SU-DHL-6 (cell line): Measurements from ENCODE around the gene RPL3.

ENCODE experiments used
- H2AFZ ChIP-seq: fragments of 200-600 bp; sonication (generic); 2 replicates; pipeline ENCODE4 v1.6.1; 2014; ENCODE audit warnings: low read depth, mild to moderate bottlenecking, moderate library complexity, mixed read lengths, antibody characterized with exemption, low read length; ENCODE audit not compliant: severe bottlenecking
- H3F3A ChIP-seq: fragments of 200-600 bp; shearing (Covaris generic); 2 replicates; pipeline ENCODE4 v1.6.0; 2016; ENCODE audit warnings: antibody characterized with exemption, mild to moderate bottlenecking; ENCODE audit not compliant: insufficient read depth
- H3K27ac ChIP-seq: fragments of 200-600 bp; sonication (generic); 2 replicates; pipeline ENCODE4 v1.5.1; 2016; ENCODE audit warnings: low read depth, mild to moderate bottlenecking, low read length, moderate library complexity, mixed read lengths
- H3K27me3 ChIP-seq: fragments of 200-600 bp; sonication (generic), shearing (Covaris generic); 2 replicates; pipeline ENCODE4 v1.6.0; 2014; ENCODE audit warnings: mild to moderate bottlenecking, low read length
- H3K36me3 ChIP-seq: fragments of 200-600 bp; sonication (generic); 2 replicates; pipeline ENCODE4 v1.6.1; 2014; ENCODE audit warnings: mild to moderate bottlenecking, low read length, mixed read lengths
- H3K4me2 ChIP-seq: fragments of 300-600, 200-600 bp; shearing (Covaris generic), sonication (generic); 2 replicates; pipeline ENCODE4 v1.6.0; 2014; ENCODE audit warnings: low read length, low read depth, mild to moderate bottlenecking; ENCODE audit not compliant: poor library complexity, severe bottlenecking
- H3K4me3 ChIP-seq: fragments of 200-600 bp; sonication (generic); 2 replicates; pipeline ENCODE4 v1.5.1; 2014; ENCODE audit warnings: antibody characterized with exemption, low read length, mild to moderate bottlenecking, mixed read lengths; ENCODE audit not compliant: insufficient read depth, poor library complexity, severe bottlenecking
- H3K79me2 ChIP-seq: fragments of 200-600 bp; sonication (generic); 2 replicates; pipeline ENCODE4 v1.6.1; 2014; ENCODE audit warnings: mild to moderate bottlenecking, low read length, moderate library complexity; ENCODE audit not compliant: insufficient read depth
- H3K9ac ChIP-seq: fragments of 200-600 bp; sonication (generic); 2 replicates; pipeline ENCODE4 v1.7.0; 2014; ENCODE audit warnings: mild to moderate bottlenecking, low read length
- H3K9me2 ChIP-seq: fragments of 200-600 bp; sonication (generic); replicated peaks from 2 replicates; pipeline ENCODE4 v1.6.1; 2014; ENCODE audit warnings: low read length; ENCODE audit not compliant: insufficient read depth
- H3K9me3 ChIP-seq: fragments of 200-600 bp; sonication (generic); 2 replicates; pipeline ENCODE4 v1.6.1; 2014; ENCODE audit warnings: low read length, mixed read lengths; ENCODE audit not compliant: insufficient read depth
- H4K20me1 ChIP-seq: fragments of 200-600 bp; sonication (generic); 2 replicates; pipeline ENCODE4 v1.6.1; 2014; ENCODE audit warnings: low read depth, mild to moderate bottlenecking, antibody characterized with exemption, low read length, moderate library complexity, mixed read lengths
- EZH2phosphoT487 ChIP-seq: fragments of 200-600 bp; sonication (generic), shearing (Covaris generic); conservative IDR thresholded peaks from 2 replicates; pipeline ENCODE4 v1.6.1; 2018; ENCODE audit warnings: mild to moderate bottlenecking, antibody characterized with exemption, low read length, moderate library complexity, mixed read lengths
- TF ChIP-seq, protein P1 (sequence below): fragments of 200-600 bp; sonication (generic); IDR thresholded peaks from one replicate; pipeline ENCODE4 v1.5.1; 2017; ENCODE audit warnings: antibody characterized with exemption, mild to moderate bottlenecking, low read length, moderate library complexity; ENCODE audit not compliant: insufficient read depth, poor library complexity, severe bottlenecking

Gene RPL3

DNA sequence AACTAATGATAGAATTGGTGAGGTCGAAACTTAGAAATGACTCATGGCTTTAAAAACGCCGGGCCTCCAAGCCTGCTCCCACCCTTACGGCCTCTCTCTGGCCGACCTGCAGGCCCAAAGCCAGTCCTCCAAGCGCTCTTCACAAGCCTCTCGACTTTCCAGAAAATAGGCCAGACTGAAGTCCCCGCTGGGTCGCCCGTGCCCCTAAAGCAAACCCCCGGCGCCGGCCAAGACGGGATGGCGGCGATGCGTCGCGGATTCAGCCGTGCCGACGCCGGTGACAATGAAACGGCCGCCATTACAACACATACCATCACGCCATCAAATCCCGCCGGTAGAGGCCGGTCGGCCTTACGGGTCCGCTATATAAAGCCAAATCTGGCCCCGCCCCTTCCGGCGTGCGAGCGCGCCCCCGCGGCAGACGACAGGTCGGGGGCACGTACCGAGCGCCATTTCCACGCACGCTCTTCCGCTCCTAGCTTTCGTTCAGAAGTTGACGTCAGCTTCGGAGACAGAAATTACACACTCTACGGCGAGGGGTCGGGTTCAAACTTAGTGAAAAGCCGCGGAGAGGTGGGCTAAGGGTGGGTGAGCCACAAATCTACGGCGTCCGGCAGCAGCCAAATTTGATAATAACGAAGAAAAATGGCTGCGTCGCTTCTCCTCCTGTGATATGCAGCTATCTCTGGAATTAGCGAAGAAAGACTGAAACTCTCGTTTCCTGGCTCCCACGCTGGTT, at the start of gene RPL3:
Gene RPL3 (minus strand): TSS at position 340 of the 739 bp plus-strand sequence. CDS start 26 bp downstream, at position 314.
- H3K9me3 ChIP-seq = no peaks in the 10 kb centered on the region
- H3K4me2 ChIP-seq = peak within 1 kb of the TSS; percentile 92
- H3K27ac ChIP-seq = peak within 1 kb of the TSS; percentile 80
- peak within 1 kb of the TSS; percentile 81 for H2AFZ ChIP-seq
- TF ChIP-seq, protein P1, sequence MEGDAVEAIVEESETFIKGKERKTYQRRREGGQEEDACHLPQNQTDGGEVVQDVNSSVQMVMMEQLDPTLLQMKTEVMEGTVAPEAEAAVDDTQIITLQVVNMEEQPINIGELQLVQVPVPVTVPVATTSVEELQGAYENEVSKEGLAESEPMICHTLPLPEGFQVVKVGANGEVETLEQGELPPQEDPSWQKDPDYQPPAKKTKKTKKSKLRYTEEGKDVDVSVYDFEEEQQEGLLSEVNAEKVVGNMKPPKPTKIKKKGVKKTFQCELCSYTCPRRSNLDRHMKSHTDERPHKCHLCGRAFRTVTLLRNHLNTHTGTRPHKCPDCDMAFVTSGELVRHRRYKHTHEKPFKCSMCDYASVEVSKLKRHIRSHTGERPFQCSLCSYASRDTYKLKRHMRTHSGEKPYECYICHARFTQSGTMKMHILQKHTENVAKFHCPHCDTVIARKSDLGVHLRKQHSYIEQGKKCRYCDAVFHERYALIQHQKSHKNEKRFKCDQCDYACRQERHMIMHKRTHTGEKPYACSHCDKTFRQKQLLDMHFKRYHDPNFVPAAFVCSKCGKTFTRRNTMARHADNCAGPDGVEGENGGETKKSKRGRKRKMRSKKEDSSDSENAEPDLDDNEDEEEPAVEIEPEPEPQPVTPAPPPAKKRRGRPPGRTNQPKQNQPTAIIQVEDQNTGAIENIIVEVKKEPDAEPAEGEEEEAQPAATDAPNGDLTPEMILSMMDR = no peak
- no peak for TF ChIP-seq EZH2phosphoT487
- H3K9me2 ChIP-seq = no peaks in the 10 kb centered on the region
- peaks cover 30% of the 10 kb centered on the region for H3K79me2 ChIP-seq
- no peaks in the 10 kb centered on the region for H3K27me3 ChIP-seq
- H3K36me3 ChIP-seq = peaks cover 34% of the 10 kb centered on the region
- peak within 1 kb of the TSS; percentile 96 for H3K4me3 ChIP-seq
- H3F3A ChIP-seq = peaks cover 49% of the 10 kb centered on the region
- H3K9ac ChIP-seq = peak within 1 kb of the TSS; percentile 88
- peaks cover 26% of the 10 kb centered on the region for H4K20me1 ChIP-seq

DNA sequence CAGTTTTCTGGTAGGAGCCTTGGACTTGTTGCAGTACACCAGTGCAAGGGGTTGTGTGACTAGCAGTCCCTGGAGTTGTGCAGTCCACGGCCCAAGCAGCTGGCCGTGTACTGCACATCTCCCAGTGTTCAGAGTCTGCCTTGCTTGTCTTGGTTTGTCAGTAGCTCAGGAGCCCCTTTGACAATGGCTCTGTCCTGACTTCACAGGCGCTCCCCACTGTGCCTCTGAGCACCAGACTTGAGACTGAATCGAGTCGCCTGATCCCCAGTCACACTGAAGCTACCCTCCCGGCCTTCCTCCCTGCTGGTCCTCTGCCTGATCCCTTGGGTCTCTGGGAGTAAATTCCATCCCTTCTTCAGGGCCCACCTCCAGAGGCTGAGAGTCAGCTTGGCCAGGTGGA, 49.8 kb upstream of the RPL3 start:
- Histone ChIP-seq H3K27me3 (no peaks in the 10 kb centered on the region), H2AFZ (no peak overlapping the region), H3K9ac (no peak overlapping the region), H3K9me3 (no peaks in the 10 kb centered on the region), H3K4me2 (no peak overlapping the region), H3K36me3 (no peaks in the 10 kb centered on the region), H3K27ac (no peak overlapping the region), H3K4me3 (no peak overlapping the region), H3K9me2 (no peaks in the 10 kb centered on the region), H4K20me1 (no peaks in the 10 kb centered on the region), H3K79me2 (no peaks in the 10 kb centered on the region), H3F3A (no peaks in the 10 kb centered on the region)
- TF ChIP-seq EZH2phosphoT487 = no peak
- TF ChIP-seq, protein P1 = no peak

DNA sequence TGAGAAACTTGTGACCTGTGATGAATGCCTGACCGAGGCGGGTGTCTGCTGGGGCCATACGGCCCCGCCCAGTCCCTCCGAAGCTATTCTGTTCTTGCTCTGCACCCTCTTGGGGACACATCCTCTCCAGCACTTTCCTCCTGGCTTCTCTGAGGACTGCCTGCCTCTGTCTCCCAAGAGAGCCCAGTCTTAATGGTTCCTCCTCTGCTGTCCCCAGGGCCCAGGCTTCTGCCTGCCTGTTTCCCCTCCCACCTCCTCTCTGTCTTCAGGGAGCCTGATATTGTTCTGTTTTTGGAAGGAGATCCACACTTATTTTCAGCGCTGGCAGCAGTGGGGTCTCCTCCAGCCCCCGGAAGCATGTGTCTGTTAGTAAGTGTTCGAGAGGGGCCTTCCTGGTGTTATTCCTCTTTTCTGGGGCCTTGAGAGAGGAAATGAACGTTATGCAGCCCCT, 49.1 kb upstream of the RPL3 start:
- Histone ChIP-seq H3K9me2 (no peaks in the 10 kb centered on the region), H4K20me1 (no peaks in the 10 kb centered on the region), H3K79me2 (no peaks in the 10 kb centered on the region), H3K27ac (no peak overlapping the region), H2AFZ (no peak overlapping the region), H3K27me3 (no peaks in the 10 kb centered on the region), H3F3A (no peaks in the 10 kb centered on the region), H3K4me2 (no peak overlapping the region), H3K36me3 (no peaks in the 10 kb centered on the region), H3K9ac (no peak overlapping the region), H3K4me3 (no peak overlapping the region), H3K9me3 (no peaks in the 10 kb centered on the region)
- TF ChIP-seq, protein P1 = no peak
- no peak for TF ChIP-seq EZH2phosphoT487
